ENCODE measurements around the gene KDM6B.

Gene KDM6B

GRCh38 chr17:7848131-7848579, 14.1 kb downstream of the KDM6B start:
- CTCF ChIA-PET = no interaction called here
- POLR2A ChIA-PET = interaction anchor here (5.0 kb wide), 1 partner anchor 13 kb away, joined by 28 read pairs; the partner anchor contains the start of gene KDM6B
- 91% methylated on average over 7 of the region's 20 CpGs for WGBS (ENCODE audit: insufficient coverage)
- Histone ChIP-seq H3K4me3 (ENCODE audit: control insufficient read depth in 1 of 7, extremely low read depth in 1 of 7, insufficient read depth in 4 of 7, low read depth in 2 of 7, low read length in 6 of 7) (no peak overlapping the region), H3K27me3 (replicated peaks in 2 of 5; ENCODE audit: control insufficient read depth in 4 of 5, insufficient read depth in 5 of 5, low read length in 4 of 5) (no peaks in the 10 kb centered on the region), H3K36me3 (ENCODE audit: control insufficient read depth in 4 of 4, insufficient read depth in 4 of 4, low read length in 3 of 4) (peaks cover 8 to 73% (median 45%) of the 10 kb centered on the region in 4 experiments), H3K9me3 (ENCODE audit: control extremely low read depth in 1 of 5, control insufficient read depth in 4 of 5, insufficient read depth in 2 of 5, low read depth in 1 of 5, low read length in 4 of 5) (no peaks in the 10 kb centered on the region), H3K4me1 (ENCODE audit: control extremely low read depth in 1 of 4, control insufficient read depth in 4 of 4, insufficient read depth in 4 of 4, low read length in 3 of 4) (peaks cover 0 to 36% (median 28%) of the 10 kb centered on the region in 4 experiments), H3K27ac (ENCODE audit: insufficient read depth in 1 of 2, low read depth in 1 of 2, low read length in 2 of 2, poor library complexity in 1 of 2, severe bottlenecking in 2 of 2) (no peak overlapping the region)
- no peak for DNase-seq

- Histone ChIP-seq H3K4me3 (ENCODE audit: control insufficient read depth in 1 of 7, extremely low read depth in 1 of 7, insufficient read depth in 4 of 7, low read depth in 2 of 7, low read length in 6 of 7) (no peak overlapping the region), H3K9me3 (ENCODE audit: control extremely low read depth in 1 of 5, control insufficient read depth in 4 of 5, insufficient read depth in 2 of 5, low read depth in 1 of 5, low read length in 4 of 5) (no peaks in the 10 kb centered on the region), H3K27me3 (replicated peaks in 2 of 5; ENCODE audit: control insufficient read depth in 4 of 5, insufficient read depth in 5 of 5, low read length in 4 of 5) (no peaks in the 10 kb centered on the region), H3K4me1 (ENCODE audit: control extremely low read depth in 1 of 4, control insufficient read depth in 4 of 4, insufficient read depth in 4 of 4, low read length in 3 of 4) (peaks cover 0 to 30% (median 23%) of the 10 kb centered on the region in 4 experiments), H3K27ac (ENCODE audit: insufficient read depth in 1 of 2, low read depth in 1 of 2, low read length in 2 of 2, poor library complexity in 1 of 2, severe bottlenecking in 2 of 2) (no peak overlapping the region), H3K36me3 (ENCODE audit: control insufficient read depth in 4 of 4, insufficient read depth in 4 of 4, low read length in 3 of 4) (peaks cover 8 to 78% (median 49%) of the 10 kb centered on the region in 4 experiments)
- ChIA-PET CTCF (interaction anchor here (1.3 kb wide), 1 partner anchor 10 kb away, joined by 4 read pairs; no protein-coding TSS in a partner anchor), POLR2A (interaction anchor here (5.0 kb wide), 1 partner anchor 14 kb away, joined by 28 read pairs; the partner anchor contains the start of gene KDM6B)
- WGBS (ENCODE audit: insufficient coverage) = 94% methylated on average over 9 of the region's 21 CpGs
- DNase-seq = no peak
These were observed 14.7 kb downstream of the KDM6B start for GRCh38 chr17:7848739-7849129.

- Histone ChIP-seq H3K36me3 (ENCODE audit: control insufficient read depth in 4 of 4, insufficient read depth in 4 of 4, low read length in 3 of 4) (peaks cover 8 to 78% (median 50%) of the 10 kb centered on the region in 4 experiments), H3K27ac (ENCODE audit: insufficient read depth in 1 of 2, low read depth in 1 of 2, low read length in 2 of 2, poor library complexity in 1 of 2, severe bottlenecking in 2 of 2) (no peak overlapping the region)
These were observed 15.2 kb downstream of the KDM6B start for GRCh38 chr17:7849130-7849750.

GRCh38 chr17:7849751-7850504, 15.9 kb downstream of the KDM6B start:
- Histone ChIP-seq H3K9me3 (ENCODE audit: control extremely low read depth in 1 of 5, control insufficient read depth in 4 of 5, insufficient read depth in 2 of 5, low read depth in 1 of 5, low read length in 4 of 5) (no peaks in the 10 kb centered on the region), H3K27me3 (replicated peaks in 2 of 5; ENCODE audit: control insufficient read depth in 4 of 5, insufficient read depth in 5 of 5, low read length in 4 of 5) (no peaks in the 10 kb centered on the region), H3K36me3 (ENCODE audit: control insufficient read depth in 4 of 4, insufficient read depth in 4 of 4, low read length in 3 of 4) (peaks cover 8 to 78% (median 52%) of the 10 kb centered on the region in 4 experiments), H3K4me1 (ENCODE audit: control extremely low read depth in 1 of 4, control insufficient read depth in 4 of 4, insufficient read depth in 4 of 4, low read length in 3 of 4) (peaks cover 0 to 23% (median 14%) of the 10 kb centered on the region in 4 experiments), H3K27ac (ENCODE audit: insufficient read depth in 1 of 2, low read depth in 1 of 2, low read length in 2 of 2, poor library complexity in 1 of 2, severe bottlenecking in 2 of 2) (no peak overlapping the region), H3K4me3 (ENCODE audit: control insufficient read depth in 1 of 7, extremely low read depth in 1 of 7, insufficient read depth in 4 of 7, low read depth in 2 of 7, low read length in 6 of 7) (no peak overlapping the region)
- 98% methylated on average over 6 of the region's 12 CpGs for WGBS (ENCODE audit: insufficient coverage)
- ChIA-PET CTCF (interaction anchor here (1.0 to 4.5 kb wide), 7 partner anchors 9 to 29 kb away, joined by 3 to 29 read pairs (median 8); partner anchors contain the start of gene KDM6B), POLR2A (interaction anchor here (0.7 to 5.0 kb wide), 3 partner anchors 15 to 222 kb away, joined by 3 to 28 read pairs (median 4); partner anchors contain the start of genes KDM6B and SAT2)
- DNase-seq = no peak

More at GRCh38 chr17:7849130-7849750, 15.2 kb downstream of the KDM6B start:
- Histone ChIP-seq H3K27me3 (replicated peaks in 2 of 5; ENCODE audit: control insufficient read depth in 4 of 5, insufficient read depth in 5 of 5, low read length in 4 of 5) (no peaks in the 10 kb centered on the region), H3K4me3 (ENCODE audit: control insufficient read depth in 1 of 7, extremely low read depth in 1 of 7, insufficient read depth in 4 of 7, low read depth in 2 of 7, low read length in 6 of 7) (no peak overlapping the region), H3K9me3 (ENCODE audit: control extremely low read depth in 1 of 5, control insufficient read depth in 4 of 5, insufficient read depth in 2 of 5, low read depth in 1 of 5, low read length in 4 of 5) (no peaks in the 10 kb centered on the region), H3K4me1 (ENCODE audit: control extremely low read depth in 1 of 4, control insufficient read depth in 4 of 4, insufficient read depth in 4 of 4, low read length in 3 of 4) (peaks cover 0 to 27% (median 19%) of the 10 kb centered on the region in 4 experiments)
- ChIA-PET POLR2A (interaction anchor here (0.9 to 5.0 kb wide), 2 partner anchors 14 to 27 kb away, joined by 3 to 28 read pairs; partner anchors contain the start of gene KDM6B), CTCF (interaction anchor here (1.3 to 2.4 kb wide), 3 partner anchors 11 to 28 kb away, joined by 4 to 10 read pairs (median 4); no protein-coding TSS in a partner anchor)
- no peak for DNase-seq
- 97% methylated on average over 32 of the region's 35 CpGs for whole genome bisulfite sequencing (ENCODE audit: insufficient coverage)

- Histone ChIP-seq H3K4me1 (ENCODE audit: control extremely low read depth in 1 of 4, control insufficient read depth in 4 of 4, insufficient read depth in 4 of 4, low read length in 3 of 4) (peaks cover 0 to 24% (median 16%) of the 10 kb centered on the region in 4 experiments), H3K27me3 (replicated peaks in 2 of 5; ENCODE audit: control insufficient read depth in 4 of 5, insufficient read depth in 5 of 5, low read length in 4 of 5) (no peaks in the 10 kb centered on the region), H3K27ac (ENCODE audit: insufficient read depth in 1 of 2, low read depth in 1 of 2, low read length in 2 of 2, poor library complexity in 1 of 2, severe bottlenecking in 2 of 2) (no peak overlapping the region), H3K36me3 (ENCODE audit: control insufficient read depth in 4 of 4, insufficient read depth in 4 of 4, low read length in 3 of 4) (peaks cover 8 to 75% (median 50%) of the 10 kb centered on the region in 4 experiments), H3K9me3 (ENCODE audit: control extremely low read depth in 1 of 5, control insufficient read depth in 4 of 5, insufficient read depth in 2 of 5, low read depth in 1 of 5, low read length in 4 of 5) (no peaks in the 10 kb centered on the region), H3K4me3 (ENCODE audit: control insufficient read depth in 1 of 7, extremely low read depth in 1 of 7, insufficient read depth in 4 of 7, low read depth in 2 of 7, low read length in 6 of 7) (no peak overlapping the region)
- POLR2A ChIA-PET = interaction anchor here (0.7 to 5.0 kb wide), 3 partner anchors 8 to 223 kb away, joined by 3 to 28 read pairs (median 4); partner anchors contain the start of genes KDM6B and SAT2
- no peak for DNase-seq
- CTCF ChIA-PET = interaction anchor here (0.9 to 4.5 kb wide), 8 partner anchors 8 to 207 kb away, joined by 3 to 29 read pairs (median 6); partner anchors contain the start of gene KDM6B
- WGBS (ENCODE audit: insufficient coverage) = 98% methylated on average over 13 of the region's 17 CpGs
These were observed 16.9 kb downstream of the KDM6B start for GRCh38 chr17:7850701-7851437.

- Histone ChIP-seq H3K36me3 (ENCODE audit: control insufficient read depth in 4 of 4, insufficient read depth in 4 of 4, low read length in 3 of 4) (peaks cover 8 to 68% (median 46%) of the 10 kb centered on the region in 4 experiments), H3K9me3 (ENCODE audit: control extremely low read depth in 1 of 5, control insufficient read depth in 4 of 5, insufficient read depth in 2 of 5, low read depth in 1 of 5, low read length in 4 of 5) (no peaks in the 10 kb centered on the region), H3K27me3 (replicated peaks in 2 of 5; ENCODE audit: control insufficient read depth in 4 of 5, insufficient read depth in 5 of 5, low read length in 4 of 5) (no peaks in the 10 kb centered on the region), H3K4me3 (ENCODE audit: control insufficient read depth in 1 of 7, extremely low read depth in 1 of 7, insufficient read depth in 4 of 7, low read depth in 2 of 7, low read length in 6 of 7) (peak overlapping the region in 1 of 7 experiments; percentile 16), H3K27ac (ENCODE audit: insufficient read depth in 1 of 2, low read depth in 1 of 2, low read length in 2 of 2, poor library complexity in 1 of 2, severe bottlenecking in 2 of 2) (no peak overlapping the region), H3K4me1 (ENCODE audit: control extremely low read depth in 1 of 4, control insufficient read depth in 4 of 4, insufficient read depth in 4 of 4, low read length in 3 of 4) (peaks cover 0 to 32% (median 24%) of the 10 kb centered on the region in 4 experiments)
- ChIA-PET POLR2A (interaction anchor here (0.7 to 5.0 kb wide), 3 partner anchors 8 to 34 kb away, joined by 3 to 28 read pairs (median 3); partner anchors contain the start of gene KDM6B), CTCF (interaction anchor here (0.9 to 4.5 kb wide), 6 partner anchors 13 to 206 kb away, joined by 3 to 29 read pairs (median 9); partner anchors contain the start of gene KDM6B)
- DNase-seq = peak; percentile 91 to 96 (median 95)
- 21% methylated on average over 49 of the region's 60 CpGs for WGBS (ENCODE audit: insufficient coverage)
These were observed 17.6 kb downstream of the KDM6B start for GRCh38 chr17:7851438-7852261.
